Central memory CD8-positive, alpha-beta T cell (primary cell): ENCODE data around the gene IER5L.
"Not testable (repeated sequence)": the region's sequence is repeated elsewhere in the genome, so short reads cannot be mapped to it uniquely, and the experiment has no call there.

Experiments used
- ATAC-seq: fragments of 150-1000 bp; cut with Tn5 transposase; replicated peaks from 2 replicates; pipeline ENCODE4 v1.10.0; 2022; ENCODE audit warnings: mild to moderate bottlenecking, moderate FRiP score, moderate number of reproducible peaks; ENCODE audit not compliant: poor library complexity, severe bottlenecking; ENCODE audit errors: extremely low read depth
- DNase-seq, 2 donors: peaks; one replicate each; pipeline ENCODE4 v3.0.0; 2021; ENCODE audit warnings: low spot score in 2 of 2
- H3K27ac Mint-ChIP-seq: one replicate; pipeline ENCODE4 v1.8.0; 2022; ENCODE audit warnings: low read depth, mild to moderate bottlenecking, moderate library complexity, mixed read lengths
- H3K27me3 Mint-ChIP-seq: one replicate; pipeline ENCODE4 v1.8.0; 2022; ENCODE audit warnings: mixed read lengths
- H3K36me3 Mint-ChIP-seq: one replicate; pipeline ENCODE4 v1.8.0; 2022; ENCODE audit warnings: mild to moderate bottlenecking, moderate library complexity, mixed read lengths; ENCODE audit not compliant: insufficient read depth
- H3K4me1 Mint-ChIP-seq: one replicate; pipeline ENCODE4 v1.8.0; 2022; ENCODE audit warnings: mixed read lengths
- H3K4me3 Mint-ChIP-seq: one replicate; pipeline ENCODE4 v1.8.0; 2022; ENCODE audit warnings: mild to moderate bottlenecking, moderate library complexity, mixed read lengths
- H3K9me3 Mint-ChIP-seq: one replicate; pipeline ENCODE4 v1.8.0; 2022; ENCODE audit warnings: mixed read lengths

Gene IER5L

DNA sequence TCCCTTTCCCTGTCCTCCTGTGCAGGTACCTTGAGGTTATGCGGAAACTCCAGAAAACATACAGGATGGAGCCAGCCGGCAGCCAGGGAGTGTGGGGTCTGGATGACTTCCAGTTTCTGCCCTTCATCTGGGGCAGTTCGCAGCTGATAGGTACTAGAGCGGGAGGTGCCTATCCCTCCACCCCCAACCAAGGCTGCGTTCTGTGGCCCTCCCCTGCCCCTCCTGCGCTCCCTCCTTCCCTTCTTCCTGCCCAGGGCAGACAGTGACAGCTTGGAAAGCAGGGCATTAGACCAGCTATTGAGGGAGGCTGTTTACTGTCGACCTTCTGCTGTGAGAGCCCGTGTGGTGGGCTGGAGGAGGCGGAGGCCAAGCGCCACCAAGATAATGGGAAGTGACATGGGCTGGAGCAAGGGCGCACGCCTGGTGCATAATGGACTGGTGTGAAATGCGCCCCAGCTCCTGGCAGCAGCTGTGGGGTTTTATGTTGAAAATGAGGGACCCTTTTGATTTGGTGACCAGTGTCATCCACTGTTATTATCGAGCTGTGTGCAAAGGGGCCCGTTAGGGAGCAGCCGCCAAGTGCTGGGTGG, 41.5 kb downstream of the IER5L start:
- no peak for DNase-seq
- H3K27me3 Mint-ChIP-seq: no peaks in the 10 kb centered on the region
- no peak overlapping the region for H3K27ac Mint-ChIP-seq
- H3K4me3 Mint-ChIP-seq: no peak overlapping the region
- ATAC-seq: no peak
- peaks cover 25% of the 10 kb centered on the region for H3K4me1 Mint-ChIP-seq
- peaks cover 21% of the 10 kb centered on the region for H3K36me3 Mint-ChIP-seq
- no peaks in the 10 kb centered on the region for H3K9me3 Mint-ChIP-seq

DNA sequence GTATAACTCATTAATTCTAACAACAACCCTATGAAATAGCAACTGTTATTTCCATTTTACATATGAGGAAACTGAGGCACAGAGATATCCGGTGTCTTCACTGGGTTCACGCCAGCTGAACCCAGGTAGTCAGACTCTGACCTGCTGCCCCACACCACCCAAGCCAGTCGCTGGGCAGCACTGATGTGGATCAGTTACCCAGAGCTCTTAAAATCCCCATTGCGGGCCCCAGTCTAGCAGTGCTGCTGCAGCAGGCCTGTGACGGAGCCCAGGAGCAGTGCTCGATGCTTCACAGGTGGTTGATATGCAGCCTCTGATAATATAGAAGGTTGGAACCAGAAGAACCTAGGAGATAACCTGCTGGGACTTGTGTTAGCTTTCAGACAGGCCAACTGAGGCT, 42.6 kb downstream of the IER5L start:
- Mint-ChIP-seq H3K9me3 (no peaks in the 10 kb centered on the region), H3K4me3 (no peak overlapping the region), H3K27me3 (no peaks in the 10 kb centered on the region), H3K4me1 (peaks cover 15% of the 10 kb centered on the region), H3K27ac (no peak overlapping the region), H3K36me3 (peaks cover 23% of the 10 kb centered on the region)
- ATAC-seq (no peak), DNase-seq (no peak)

DNA sequence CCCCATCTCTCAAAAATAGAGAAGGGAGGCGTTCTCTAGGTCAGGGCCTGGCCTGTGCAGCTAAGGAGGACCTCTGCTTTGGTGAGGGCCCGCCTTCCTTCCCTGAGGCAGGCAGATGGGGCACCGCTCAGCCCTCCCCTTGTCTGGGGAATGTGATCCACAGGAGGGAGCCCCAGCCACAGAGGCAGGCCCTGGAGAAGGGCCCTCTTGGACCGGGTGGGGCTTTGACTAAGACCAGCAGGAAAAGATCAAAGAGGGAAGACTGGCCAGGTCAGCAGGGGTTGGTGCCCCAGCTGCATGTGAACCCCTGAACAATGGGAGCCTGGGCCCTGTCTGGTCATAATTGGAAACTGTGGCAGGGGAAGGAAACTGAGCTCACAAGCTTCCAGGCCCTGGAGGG, 45.0 kb downstream of the IER5L start:
- no peak for DNase-seq
- Mint-ChIP-seq H3K4me3 (no peak overlapping the region), H3K36me3 (peaks cover 23% of the 10 kb centered on the region), H3K27me3 (no peaks in the 10 kb centered on the region), H3K4me1 (no peaks in the 10 kb centered on the region), H3K9me3 (no peaks in the 10 kb centered on the region), H3K27ac (no peak overlapping the region)
- ATAC-seq: no peak

GRCh38 chr9:129131300-129132145, 46.5 kb downstream of the IER5L start:
- Mint-ChIP-seq H3K36me3 (peaks cover 18% of the 10 kb centered on the region), H3K9me3 (no peaks in the 10 kb centered on the region), H3K27ac (no peak overlapping the region), H3K4me3 (no peak overlapping the region), H3K4me1 (no peaks in the 10 kb centered on the region), H3K27me3 (no peaks in the 10 kb centered on the region)
- ATAC-seq (peak; percentile 93), DNase-seq (peak; percentile 84 to 85)

DNA sequence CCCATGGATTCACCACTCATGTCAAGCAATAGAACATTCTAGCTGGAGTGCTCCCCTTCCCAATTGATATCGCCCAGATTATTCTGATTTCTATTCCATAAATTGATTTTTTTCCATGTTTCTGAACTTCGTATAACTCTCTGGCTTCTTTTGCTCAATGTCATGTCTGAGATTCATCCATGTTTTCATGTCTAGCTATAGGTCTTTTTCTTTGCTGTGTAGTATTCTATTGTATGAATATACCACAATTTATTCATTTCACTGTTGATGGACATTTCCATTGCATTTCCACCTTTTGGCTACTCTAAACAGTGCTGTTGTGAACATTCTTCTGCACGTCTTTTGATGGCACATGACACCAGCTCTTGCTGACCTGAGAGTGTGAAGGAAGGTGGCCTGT, 47.3 kb downstream of the IER5L start:
- no peaks in the 10 kb centered on the region for H3K27me3 Mint-ChIP-seq
- no peak overlapping the region for H3K27ac Mint-ChIP-seq
- no peaks in the 10 kb centered on the region for H3K9me3 Mint-ChIP-seq
- DNase-seq: no peak
- H3K36me3 Mint-ChIP-seq: peaks cover 22% of the 10 kb centered on the region
- H3K4me3 Mint-ChIP-seq: no peak overlapping the region
- no peak for ATAC-seq
- H3K4me1 Mint-ChIP-seq: no peaks in the 10 kb centered on the region

- H3K27me3 Mint-ChIP-seq, DNase-seq, ATAC-seq, H3K9me3 Mint-ChIP-seq, H3K27ac Mint-ChIP-seq, H3K4me1 Mint-ChIP-seq, H3K4me3 Mint-ChIP-seq: not testable (repeated sequence)
- peaks cover 24% of the 10 kb centered on the region for H3K36me3 Mint-ChIP-seq
These were observed 47.8 kb downstream of the IER5L start for GRCh38 chr9:129130271-129130670.

DNA sequence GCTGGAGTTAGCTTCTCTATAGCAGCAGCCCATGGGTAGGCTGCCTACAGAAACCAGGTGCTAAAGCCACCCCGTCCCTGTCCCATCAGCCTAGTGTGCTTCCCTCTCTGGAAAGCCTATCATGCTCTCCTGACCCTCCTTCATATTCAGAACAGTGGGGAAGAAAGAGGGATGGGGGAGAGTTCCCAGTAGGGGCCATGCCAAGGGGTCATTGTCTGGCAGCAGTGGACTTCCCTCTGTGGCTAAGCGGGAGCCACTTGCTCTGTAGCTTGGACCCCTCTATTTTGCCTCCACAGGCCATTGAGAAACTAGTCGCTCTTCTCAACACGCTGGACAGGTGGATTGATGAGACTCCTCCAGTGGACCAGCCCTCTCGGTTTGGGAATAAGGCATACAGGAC, 49.4 kb downstream of the IER5L start:
- no peaks in the 10 kb centered on the region for H3K9me3 Mint-ChIP-seq
- DNase-seq: no peak
- no peak overlapping the region for H3K27ac Mint-ChIP-seq
- no peak overlapping the region for H3K4me3 Mint-ChIP-seq
- no peaks in the 10 kb centered on the region for H3K27me3 Mint-ChIP-seq
- H3K36me3 Mint-ChIP-seq: peaks cover 20% of the 10 kb centered on the region
- H3K4me1 Mint-ChIP-seq: no peaks in the 10 kb centered on the region
- ATAC-seq: no peak

- Mint-ChIP-seq H3K9me3 (no peaks in the 10 kb centered on the region), H3K4me1 (no peaks in the 10 kb centered on the region), H3K4me3 (no peak overlapping the region), H3K36me3 (peaks cover 30% of the 10 kb centered on the region), H3K27me3 (no peaks in the 10 kb centered on the region), H3K27ac (no peak overlapping the region)
- DNase-seq (no peak), ATAC-seq (no peak)
These were observed 51.1 kb downstream of the IER5L start for GRCh38 chr9:129126749-129127618.
